HepG2 (cell line): ENCODE results near the gene RPL18. TPM values are rescaled to one million over a fixed set of nuclear protein-coding genes. Genes with fewer than 3 reads are reported as not detected.

Experiments
- ADNP ChIP-seq: sonication (generic); formaldehyde crosslinking; IDR thresholded peaks from 2 replicates; pipeline ENCODE4 v1.4.0; 2020; ENCODE audit warnings: missing genetic modification reagents
- AGO2 ChIP-seq: fragments of 200-400 bp; formaldehyde crosslinking; optimal IDR thresholded peaks from 2 replicates; pipeline ENCODE3; 2017; ENCODE audit warnings: mild to moderate bottlenecking, low read depth, low read length, moderate library complexity
- ATF1 ChIP-seq: IDR thresholded peaks from 2 replicates; pipeline ENCODE4 v1.6.1; 2016; ENCODE audit warnings: mild to moderate bottlenecking, control low read depth
- HNRNPH1 ChIP-seq: fragments of 200-400 bp; formaldehyde crosslinking; optimal IDR thresholded peaks from 2 replicates; pipeline ENCODE3; 2017; ENCODE audit warnings: mild to moderate bottlenecking, low read depth, low read length
- IRF9 ChIP-seq: sonication (generic); formaldehyde crosslinking; IDR thresholded peaks from 2 replicates; pipeline ENCODE4 v1.8.0; 2022; ENCODE audit warnings: missing genetic modification reagents, mild to moderate bottlenecking, borderline replicate concordance
- PHB2 ChIP-seq: fragments of 450-650 bp; IDR thresholded peaks from 2 replicates; pipeline ENCODE4 v1.6.1; 2018; ENCODE audit not compliant: partially characterized antibody
- PHF8 ChIP-seq: sonication (generic); formaldehyde crosslinking; IDR thresholded peaks from 2 replicates; pipeline ENCODE4 v1.5.0; 2020; ENCODE audit warnings: missing genetic modification reagents
- SKI ChIP-seq: fragments of 450-650 bp; IDR thresholded peaks from one replicate; pipeline ENCODE4 v1.6.1; 2018; ENCODE audit warnings: mild to moderate bottlenecking; ENCODE audit not compliant: partially characterized antibody
- ZFP41 ChIP-seq: sonication (generic); formaldehyde crosslinking; IDR thresholded peaks from 2 replicates; pipeline ENCODE4 v1.4.0; 2020; ENCODE audit warnings: mild to moderate bottlenecking, missing genetic modification reagents, borderline replicate concordance
- ZNF225 ChIP-seq: sonication (generic); formaldehyde crosslinking; IDR thresholded peaks from 2 replicates; pipeline ENCODE4 v1.4.0; 2020; ENCODE audit warnings: mild to moderate bottlenecking, missing genetic modification reagents
- ZNF274 ChIP-seq: sonication (generic); formaldehyde crosslinking; IDR thresholded peaks from 2 replicates; pipeline ENCODE4 v1.5.1; 2020; ENCODE audit warnings: mild to moderate bottlenecking, missing genetic modification reagents
- ZNF318 ChIP-seq: sonication (generic); formaldehyde crosslinking; IDR thresholded peaks from 2 replicates; pipeline ENCODE4 v1.4.0; 2020; ENCODE audit warnings: mild to moderate bottlenecking, missing genetic modification reagents
- ZNF337 ChIP-seq: sonication (generic); formaldehyde crosslinking; IDR thresholded peaks from 2 replicates; pipeline ENCODE4 v1.5.1; 2020; ENCODE audit warnings: missing genetic modification reagents, low read depth, mild to moderate bottlenecking, borderline replicate concordance
- ZNF563 ChIP-seq: sonication (generic); formaldehyde crosslinking; IDR thresholded peaks from 2 replicates; pipeline ENCODE4 v1.8.0; 2022; ENCODE audit warnings: mild to moderate bottlenecking, moderate library complexity, missing genetic modification reagents
- ZNF687 ChIP-seq: sonication (generic); formaldehyde crosslinking; IDR thresholded peaks from 2 replicates; pipeline ENCODE4 v1.5.1; 2020; ENCODE audit warnings: mild to moderate bottlenecking, missing genetic modification reagents, moderate library complexity
- ZNF775 ChIP-seq: sonication (generic); formaldehyde crosslinking; IDR thresholded peaks from 2 replicates; pipeline ENCODE4 v1.4.0; 2020; ENCODE audit warnings: missing genetic modification reagents, mild to moderate bottlenecking, moderate library complexity, borderline replicate concordance
- ZSCAN25 ChIP-seq: sonication (generic); formaldehyde crosslinking; IDR thresholded peaks from 2 replicates; pipeline ENCODE4 v1.8.0; 2022; ENCODE audit warnings: mild to moderate bottlenecking, missing genetic modification reagents
- polyA plus RNA-seq, 8 experiments: library from polyadenylated mRNA; depleted of rRNA in 3 of 8; stranded (reverse) in 7 of 8; unstranded in 1 of 8; fragments of >200 nt; fragmentation: Illumina TruSeq in 4 of 8; extraction: Trizol in 4 of 8; gene quantifications; 2 replicates each; pipeline versions ENCODE4 v1.2.1 to v1.2.3, GENCODE V29; 2011 to 2016; ENCODE audit warnings: low read depth in 4 of 8, missing spikeins in 1 of 8, mixed read lengths in 1 of 8; ENCODE audit not compliant: insufficient read depth in 1 of 8
- total RNA-seq, 5 experiments: library from RNA; depleted of rRNA; stranded (reverse); fragments of >200 nt; fragmentation: Illumina TruSeq; extraction: Trizol; gene quantifications; 2 replicates each; pipeline ENCODE4 v1.2.3, GENCODE V29; 2016; ENCODE audit warnings: low read depth in 1 of 5

The RPL18 gene
- total and polyA plus RNA-seq, 2 of the 13 experiments (the other 11 are each of a cell fraction or from before 2014, with no cell fraction given): 1,485 to 1,639 TPM

- no peak for TF ChIP-seq ZNF318 (CRISPR knock-in tag)
- TF ChIP-seq IRF9 (CRISPR knock-in tag): no peak
- TF ChIP-seq ZNF687 (CRISPR knock-in tag): peak; percentile 97
- TF ChIP-seq ZFP41 (CRISPR knock-in tag): no peak
- no peak for TF ChIP-seq ATF1 (CRISPR knock-in tag)
- TF ChIP-seq ZNF225: no peak
- no peak for TF ChIP-seq ADNP (CRISPR knock-in tag)
- no peak for TF ChIP-seq PHF8
- no peak for TF ChIP-seq PHB2
- no peak for TF ChIP-seq ZSCAN25 (CRISPR knock-in tag)
- no peak for TF ChIP-seq ZNF775 (CRISPR knock-in tag)
- no peak; the same call in 1 of the 2 replicates for TF ChIP-seq ZNF274 (CRISPR knock-in tag)
- no peak for TF ChIP-seq ZNF337 (CRISPR knock-in tag)
- no peak for TF ChIP-seq HNRNPH1
- TF ChIP-seq SKI: no peak
- TF ChIP-seq ZNF563 (CRISPR knock-in tag): no peak; the same call in 1 of the 2 replicates
- no peak for TF ChIP-seq AGO2
Observed at GRCh38 chr19:48627201-48627864, 8.4 kb upstream of the RPL18 start (continued).
